ENCODE results near the gene APBA2.
A peak's percentile ranks its signal among the peaks of the same experiment; 100 is the strongest.

Gene APBA2

GRCh38 chr15:29062179-29062591, 176.4 kb downstream of the APBA2 start:
- in situ Hi-C loops (cut with MboI; ENCODE audit: low sequenced_read_pairs), result no loop called here
- no peak for DNase-seq (ENCODE audit: low spot score in 2 of 2)
- H3K4me3 ChIP-seq, result no peak overlapping the region
- H3K4me1 ChIP-seq, result no peaks in the 10 kb centered on the region
- no peaks in the 10 kb centered on the region for H3K9me3 ChIP-seq
- H3K27me3 ChIP-seq (ENCODE audit: low read depth), result no peaks in the 10 kb centered on the region
- H3K36me3 ChIP-seq (replicated peaks), result no peaks in the 10 kb centered on the region

DNA sequence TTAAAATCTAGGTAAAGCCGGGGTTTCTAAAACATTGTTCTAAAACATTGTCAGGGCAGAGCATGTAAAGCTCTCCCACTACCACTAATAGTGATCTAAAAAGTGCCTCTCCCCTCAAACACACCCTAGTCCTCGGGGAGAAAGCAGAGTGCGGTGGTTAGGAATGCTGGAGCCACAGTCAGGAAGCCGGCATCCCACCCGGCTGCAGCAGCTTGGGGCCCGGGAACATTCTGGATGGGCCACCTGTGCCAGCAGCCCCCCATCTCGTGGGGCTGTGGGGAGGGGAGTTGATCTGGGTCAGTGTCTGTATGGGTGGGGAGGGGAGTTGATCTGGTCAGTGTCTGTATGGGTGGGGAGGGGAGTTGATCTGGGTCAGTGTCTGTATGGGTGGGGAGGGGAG, 176.9 kb downstream of the APBA2 start:
- in situ Hi-C loops (cut with MboI; ENCODE audit: low sequenced_read_pairs), result no loop called here
- H3K4me3 ChIP-seq, result no peak overlapping the region

DNA sequence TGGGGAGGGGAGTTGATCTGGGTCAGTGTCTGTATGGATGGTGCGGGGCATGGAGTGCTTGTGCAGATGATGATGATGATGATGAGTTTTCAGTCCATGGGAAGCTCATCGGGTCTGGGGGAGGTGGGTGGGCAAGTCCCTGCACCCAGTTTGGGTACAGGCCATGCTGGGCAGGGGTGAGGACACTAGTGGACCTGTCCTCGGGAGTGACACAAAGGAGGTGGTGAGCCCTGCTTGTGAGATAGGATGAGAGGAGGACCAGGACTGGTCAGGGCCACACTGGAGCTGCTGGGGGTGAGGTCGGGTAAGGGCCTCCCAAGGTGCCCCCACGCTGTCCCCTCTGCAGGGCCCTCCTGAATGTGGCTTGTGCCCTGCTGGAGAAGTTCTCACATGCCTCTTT, 177.9 kb downstream of the APBA2 start:
- no peak overlapping the region for H3K4me3 ChIP-seq

More for the DNA sequence above, 176.9 kb downstream of the APBA2 start:
- Histone ChIP-seq H3K4me1 (no peaks in the 10 kb centered on the region), H3K36me3 (replicated peaks) (no peaks in the 10 kb centered on the region), H3K27me3 (ENCODE audit: low read depth) (no peaks in the 10 kb centered on the region), H3K9me3 (no peaks in the 10 kb centered on the region)
- no peak for DNase-seq (ENCODE audit: low spot score in 2 of 2)

DNA sequence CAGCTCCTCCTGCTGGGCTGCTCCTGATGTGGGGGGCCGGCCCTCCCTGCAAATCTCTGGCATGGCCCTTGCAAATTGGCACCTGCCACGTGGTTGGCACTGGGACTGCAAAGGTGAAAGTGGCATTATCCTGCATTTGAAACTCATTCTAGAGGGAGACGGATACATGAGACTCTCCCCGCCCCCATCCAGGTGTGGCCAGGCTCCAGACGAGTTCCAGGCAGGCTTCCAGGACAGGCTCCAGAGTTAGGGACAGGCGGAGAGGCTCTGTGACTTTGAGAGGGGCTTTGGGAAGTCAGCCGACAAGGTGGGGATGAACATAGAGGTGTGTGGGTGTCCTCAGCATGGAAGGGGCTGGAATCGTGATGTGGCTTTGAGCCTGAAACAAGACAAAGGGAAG, 178.5 kb downstream of the APBA2 start:
- H3K36me3 ChIP-seq (replicated peaks), result no peaks in the 10 kb centered on the region
- in situ Hi-C loops (cut with MboI; ENCODE audit: low sequenced_read_pairs), result no loop called here
- no peaks in the 10 kb centered on the region for H3K4me1 ChIP-seq
- H3K27me3 ChIP-seq (ENCODE audit: low read depth), result no peaks in the 10 kb centered on the region
- H3K4me3 ChIP-seq, result no peak overlapping the region
- H3K9me3 ChIP-seq, result no peaks in the 10 kb centered on the region
- no peak for DNase-seq (ENCODE audit: low spot score in 2 of 2)

More for the DNA sequence above, 177.9 kb downstream of the APBA2 start:
- Histone ChIP-seq H3K4me1 (no peaks in the 10 kb centered on the region), H3K36me3 (replicated peaks) (no peaks in the 10 kb centered on the region), H3K27me3 (ENCODE audit: low read depth) (no peaks in the 10 kb centered on the region), H3K9me3 (no peaks in the 10 kb centered on the region)
- DNase-seq (ENCODE audit: low spot score in 2 of 2), result no peak
- in situ Hi-C loops (cut with MboI; ENCODE audit: low sequenced_read_pairs), result no loop called here

- Histone ChIP-seq H3K27me3 (ENCODE audit: low read depth) (no peaks in the 10 kb centered on the region), H3K4me3 (no peak overlapping the region), H3K4me1 (peaks cover 1% of the 10 kb centered on the region), H3K9me3 (no peaks in the 10 kb centered on the region), H3K36me3 (replicated peaks) (no peaks in the 10 kb centered on the region)
- no peak for DNase-seq (ENCODE audit: low spot score in 2 of 2)
- in situ Hi-C loops (cut with MboI; ENCODE audit: low sequenced_read_pairs), result no loop called here
Measured at GRCh38 chr15:29064731-29065130, 179.0 kb downstream of the APBA2 start.

DNA sequence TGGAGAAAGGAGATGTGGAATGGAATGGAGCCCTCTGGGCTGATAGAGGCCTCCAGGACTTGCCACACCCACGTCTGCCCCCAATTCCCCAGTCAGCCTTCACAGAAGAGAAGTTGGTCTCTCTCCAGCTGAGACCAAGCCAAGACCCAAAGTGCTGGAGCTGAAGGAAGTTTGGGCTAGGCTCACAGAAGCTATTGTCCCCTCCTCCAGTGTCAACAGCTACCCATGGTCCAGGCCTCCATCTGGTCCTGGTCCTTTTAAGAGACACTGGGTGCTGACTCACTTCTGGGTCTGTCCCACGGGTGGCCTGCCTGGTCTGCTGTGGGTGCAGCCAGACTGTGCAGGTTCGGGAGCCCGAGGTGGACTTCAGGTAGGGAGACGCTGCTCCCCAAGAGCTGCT, 179.8 kb downstream of the APBA2 start:
- in situ Hi-C loops (cut with MboI; ENCODE audit: low sequenced_read_pairs), result no loop called here
- DNase-seq (ENCODE audit: low spot score in 2 of 2), result no peak
- H3K4me1 ChIP-seq, result peaks cover 7% of the 10 kb centered on the region
- no peak overlapping the region for H3K4me3 ChIP-seq
- H3K36me3 ChIP-seq (replicated peaks), result no peaks in the 10 kb centered on the region
- no peaks in the 10 kb centered on the region for H3K27me3 ChIP-seq (ENCODE audit: low read depth)
- H3K9me3 ChIP-seq, result no peaks in the 10 kb centered on the region

DNA sequence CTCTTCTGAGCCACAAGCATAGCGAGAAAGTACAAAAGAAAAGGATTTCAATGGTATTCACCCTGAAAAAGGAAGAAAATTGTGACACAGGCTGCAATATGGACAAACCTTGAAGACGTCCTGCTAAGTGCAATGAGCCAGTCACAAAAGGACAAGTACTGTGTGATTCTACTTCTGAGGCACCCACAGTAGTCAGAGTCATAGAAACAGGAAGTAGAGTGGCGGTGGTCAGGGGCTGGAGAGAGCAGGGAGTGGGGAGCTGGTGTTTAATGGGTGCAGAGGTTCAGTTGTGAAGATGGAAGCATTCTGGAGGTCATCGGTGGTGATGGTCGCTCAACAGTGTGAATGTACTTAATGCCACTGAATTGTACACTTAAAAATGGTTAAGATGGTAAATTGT, 180.5 kb downstream of the APBA2 start:
- DNase-seq (ENCODE audit: low spot score in 2 of 2), result no peak

DNA sequence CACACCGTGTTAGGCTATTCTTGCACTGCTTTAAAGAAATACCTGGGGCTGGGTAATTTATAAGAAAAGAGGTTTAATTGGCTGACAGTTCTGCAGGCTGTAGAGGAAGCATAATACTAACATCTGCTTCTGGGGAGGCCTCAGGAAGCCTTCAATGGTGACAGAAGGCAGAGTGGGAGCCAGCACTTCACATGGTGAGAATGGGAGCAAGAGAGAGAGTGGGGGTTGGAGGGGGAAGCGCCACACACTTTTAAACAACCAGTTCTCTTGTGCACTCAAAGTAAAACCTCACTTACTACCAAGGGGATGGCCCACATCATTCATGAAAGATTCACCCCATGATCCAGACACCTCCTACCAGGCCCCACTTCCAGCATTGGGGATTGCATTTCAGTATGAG, 181.1 kb downstream of the APBA2 start:
- H3K4me1 ChIP-seq, result peaks cover 12% of the 10 kb centered on the region
- no peaks in the 10 kb centered on the region for H3K36me3 ChIP-seq (replicated peaks)
- no peaks in the 10 kb centered on the region for H3K9me3 ChIP-seq
- H3K27me3 ChIP-seq (ENCODE audit: low read depth), result no peaks in the 10 kb centered on the region
- DNase-seq (ENCODE audit: low spot score in 2 of 2), result no peak
- H3K4me3 ChIP-seq, result no peak overlapping the region
- in situ Hi-C loops (cut with MboI; ENCODE audit: low sequenced_read_pairs), result no loop called here

More for the DNA sequence above, 180.5 kb downstream of the APBA2 start:
- in situ Hi-C loops (cut with MboI; ENCODE audit: low sequenced_read_pairs), result no loop called here
- Histone ChIP-seq H3K27me3 (ENCODE audit: low read depth) (no peaks in the 10 kb centered on the region), H3K9me3 (no peaks in the 10 kb centered on the region), H3K36me3 (replicated peaks) (no peaks in the 10 kb centered on the region), H3K4me1 (peaks cover 12% of the 10 kb centered on the region), H3K4me3 (no peak overlapping the region)

DNA sequence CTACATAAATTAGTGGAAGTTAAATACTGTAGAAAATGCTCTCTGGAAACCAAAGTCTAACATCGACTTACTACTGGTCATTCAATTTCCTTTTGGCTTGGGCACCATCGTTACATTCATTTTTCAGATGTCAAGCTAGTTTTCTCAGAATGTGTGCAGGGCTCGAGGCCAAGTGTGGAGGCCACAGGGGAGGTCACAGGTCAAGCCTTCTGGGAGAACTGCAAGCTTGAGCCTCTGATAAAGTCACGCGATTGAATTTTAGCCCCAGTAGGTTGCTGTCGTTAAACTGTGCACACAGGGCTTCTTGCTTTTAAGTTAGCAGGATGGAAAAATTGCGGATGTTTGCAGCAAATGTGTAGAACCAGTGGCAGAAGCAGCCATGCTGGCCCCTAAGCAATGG, 182.2 kb downstream of the APBA2 start:
- no peaks in the 10 kb centered on the region for H3K27me3 ChIP-seq (ENCODE audit: low read depth)
- H3K4me3 ChIP-seq, result no peak overlapping the region
- H3K4me1 ChIP-seq, result peaks cover 12% of the 10 kb centered on the region
- H3K9me3 ChIP-seq, result no peaks in the 10 kb centered on the region
- H3K36me3 ChIP-seq (replicated peaks), result no peaks in the 10 kb centered on the region
- in situ Hi-C loops (cut with MboI; ENCODE audit: low sequenced_read_pairs), result no loop called here
- no peak for DNase-seq (ENCODE audit: low spot score in 2 of 2)

DNA sequence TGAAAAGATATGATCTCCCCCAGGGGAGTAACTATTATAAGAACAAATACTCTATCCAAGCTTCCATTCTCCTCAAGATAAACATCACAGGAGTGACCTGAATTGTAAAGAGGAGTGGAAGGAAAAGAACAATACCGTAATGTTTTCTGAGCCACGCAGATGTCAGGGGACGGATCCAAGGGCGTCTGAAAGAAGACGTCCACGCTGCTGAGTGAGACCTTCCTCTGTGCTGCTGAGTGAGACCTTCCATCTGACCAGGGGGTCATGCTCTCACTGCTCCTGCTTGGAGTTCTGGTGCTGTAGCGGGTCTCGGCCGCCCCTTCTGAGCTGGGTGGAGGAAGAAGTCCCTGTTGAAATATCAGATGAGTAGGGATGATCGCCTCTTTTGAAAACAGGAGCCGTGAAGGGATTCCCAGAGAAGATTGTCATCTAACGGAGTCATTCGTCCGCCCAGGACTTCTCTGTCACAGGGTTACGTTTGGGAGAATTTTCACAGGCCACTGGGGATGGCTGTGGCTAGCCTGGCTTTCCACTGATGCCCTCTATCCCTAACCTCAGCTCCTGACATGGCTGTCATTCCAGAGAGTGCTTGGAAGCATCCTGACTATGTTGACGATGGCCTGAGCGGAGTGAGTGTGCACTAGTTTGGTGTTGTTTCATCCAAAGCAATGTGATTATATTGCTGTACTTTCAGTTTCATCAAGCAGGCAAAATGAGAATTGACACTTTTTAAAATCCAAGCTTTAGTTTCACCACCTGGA, 184.9 kb downstream of the APBA2 start:
- Histone ChIP-seq H3K36me3 (replicated peaks) (no peaks in the 10 kb centered on the region), H3K27me3 (ENCODE audit: low read depth) (no peaks in the 10 kb centered on the region), H3K4me1 (peaks cover 12% of the 10 kb centered on the region), H3K9me3 (no peaks in the 10 kb centered on the region), H3K4me3 (no peak overlapping the region)
- in situ Hi-C loops (cut with MboI; ENCODE audit: low sequenced_read_pairs), result no loop called here
- peak; percentile 56 to 75 for DNase-seq (ENCODE audit: low spot score in 2 of 2)

DNA sequence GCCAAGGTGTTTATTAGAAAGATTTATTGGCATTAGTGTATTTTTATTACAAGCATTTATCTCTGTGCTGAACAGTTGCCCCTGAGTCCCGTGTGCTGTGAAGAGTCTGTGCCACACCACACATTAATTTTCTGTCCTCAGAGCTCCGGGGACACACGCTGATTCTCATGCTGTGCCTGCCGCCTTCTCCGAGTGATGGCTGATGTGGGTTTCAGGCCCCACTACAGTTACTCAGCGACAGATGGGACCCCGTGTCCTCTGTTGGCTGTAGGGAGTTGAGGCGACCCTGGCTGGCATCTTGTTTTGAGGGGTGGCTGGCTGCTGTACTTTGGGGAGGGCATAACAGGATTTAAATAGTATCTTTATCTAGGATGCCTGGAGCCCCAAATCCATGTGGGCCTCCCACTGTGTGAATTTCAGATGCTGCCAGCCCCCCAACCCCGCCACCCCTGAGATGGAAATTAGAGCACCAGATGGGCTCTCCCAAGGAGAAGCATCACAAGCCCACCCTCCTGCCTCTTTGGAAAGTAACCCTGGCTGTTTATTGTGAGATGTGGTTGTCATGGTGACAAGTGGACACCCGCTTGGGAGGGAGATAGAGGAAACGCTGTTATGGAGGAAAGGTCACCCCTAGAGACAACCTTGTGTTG, 185.6 kb downstream of the APBA2 start:
- H3K9me3 ChIP-seq, result no peaks in the 10 kb centered on the region
- no peak overlapping the region for H3K4me3 ChIP-seq
- no peaks in the 10 kb centered on the region for H3K27me3 ChIP-seq (ENCODE audit: low read depth)
- peaks cover 12% of the 10 kb centered on the region for H3K4me1 ChIP-seq
- in situ Hi-C loops (cut with MboI; ENCODE audit: low sequenced_read_pairs), result no loop called here
- H3K36me3 ChIP-seq (replicated peaks), result no peaks in the 10 kb centered on the region
- no peak for DNase-seq (ENCODE audit: low spot score in 2 of 2)

DNA sequence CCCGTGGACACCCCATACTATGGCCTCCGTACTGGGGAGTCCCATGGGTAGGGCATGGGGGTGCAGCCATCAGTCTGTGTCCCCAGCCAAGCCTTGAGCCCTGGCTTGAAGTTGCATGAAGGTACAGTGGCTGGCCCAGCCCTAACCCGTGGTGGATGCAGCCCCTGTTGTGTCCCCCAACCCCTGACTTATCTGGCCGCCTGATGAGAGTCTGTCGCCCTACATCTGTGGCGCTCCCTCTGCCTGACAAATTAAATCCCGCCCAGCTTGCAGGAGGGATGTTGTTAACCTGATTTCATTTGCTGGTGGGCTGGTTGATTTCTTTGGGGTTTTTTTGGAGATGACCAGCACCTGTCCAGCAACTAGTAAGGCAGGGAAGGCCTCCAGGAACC, 186.1 kb downstream of the APBA2 start:
- peaks cover 12% of the 10 kb centered on the region for H3K4me1 ChIP-seq
- in situ Hi-C loops (cut with MboI; ENCODE audit: low sequenced_read_pairs), result no loop called here
- DNase-seq (ENCODE audit: low spot score in 2 of 2), result no peak
- no peaks in the 10 kb centered on the region for H3K36me3 ChIP-seq (replicated peaks)
- no peak overlapping the region for H3K4me3 ChIP-seq
- H3K9me3 ChIP-seq, result no peaks in the 10 kb centered on the region
- H3K27me3 ChIP-seq (ENCODE audit: low read depth), result no peaks in the 10 kb centered on the region

- Histone ChIP-seq H3K4me3 (no peak overlapping the region), H3K27me3 (ENCODE audit: low read depth) (no peaks in the 10 kb centered on the region), H3K4me1 (peaks cover 12% of the 10 kb centered on the region), H3K36me3 (replicated peaks) (no peaks in the 10 kb centered on the region), H3K9me3 (no peaks in the 10 kb centered on the region)
- no peak for DNase-seq (ENCODE audit: low spot score in 2 of 2)
- in situ Hi-C loops (cut with MboI; ENCODE audit: low sequenced_read_pairs), result no loop called here
Measured at GRCh38 chr15:29072444-29072843, 186.7 kb downstream of the APBA2 start.

DNA sequence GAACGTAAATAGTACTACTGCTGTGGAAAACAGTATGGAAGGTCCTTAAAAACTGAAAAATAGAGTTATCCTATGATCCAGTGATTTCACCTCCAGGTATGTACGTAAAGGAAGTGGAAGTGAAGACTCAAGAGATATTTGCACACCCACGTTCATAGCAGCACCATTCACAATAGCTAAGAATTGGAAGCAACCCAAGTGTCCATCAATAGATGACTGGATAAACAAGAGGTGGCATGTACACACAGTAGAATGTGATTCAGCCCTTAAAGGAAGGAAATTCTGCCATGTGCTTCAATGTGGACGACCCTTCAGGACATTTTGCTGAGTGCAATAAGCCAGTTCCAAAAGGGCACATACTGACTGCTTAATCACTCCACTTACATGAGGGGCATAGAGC, 188.3 kb downstream of the APBA2 start:
- in situ Hi-C loops (cut with MboI; ENCODE audit: low sequenced_read_pairs), result no loop called here
- H3K9me3 ChIP-seq, result no peaks in the 10 kb centered on the region
- no peaks in the 10 kb centered on the region for H3K36me3 ChIP-seq (replicated peaks)
- H3K4me1 ChIP-seq, result peaks cover 12% of the 10 kb centered on the region
- no peak for DNase-seq (ENCODE audit: low spot score in 2 of 2)
- H3K27me3 ChIP-seq (ENCODE audit: low read depth), result no peaks in the 10 kb centered on the region
- H3K4me3 ChIP-seq, result no peak overlapping the region
